Activated CD8-positive, alpha-beta memory T cell treated with anti-CD3 and anti-CD28 coated beads for 1 hour (primary cell): ENCODE measurements around the gene DAD1.

Experiments used
- DNase-seq, 2 donors: peaks; one replicate each; pipeline ENCODE4 v3.0.0-alpha.2; 2020; ENCODE audit warnings: low read depth in 1 of 2; ENCODE audit errors: extremely low read depth in 1 of 2

Gene DAD1

DNA sequence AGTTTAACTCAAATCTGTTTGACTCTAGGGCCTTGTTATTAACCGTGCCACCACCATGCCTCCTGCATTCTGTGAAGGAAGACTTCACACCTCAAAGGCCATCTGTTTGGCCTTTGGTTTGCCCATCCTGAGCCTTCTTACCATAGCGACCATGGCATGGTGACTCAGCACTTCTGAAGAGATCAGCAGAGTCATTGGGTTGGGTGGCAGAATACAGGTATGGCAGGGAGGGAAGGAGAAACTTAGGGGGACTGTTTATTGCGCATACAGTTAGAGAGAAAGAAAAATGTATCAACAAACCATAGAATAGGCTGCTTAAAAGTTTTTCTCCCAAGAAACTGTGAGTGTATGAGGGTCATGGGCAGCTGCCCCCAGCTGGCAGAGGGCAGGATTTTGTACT is 49.2 kb downstream of the DAD1 start:
- no peak for DNase-seq

GRCh38 chr14:22538671-22539228 is 50.3 kb downstream of the DAD1 start:
- DNase-seq = no peak

DNA sequence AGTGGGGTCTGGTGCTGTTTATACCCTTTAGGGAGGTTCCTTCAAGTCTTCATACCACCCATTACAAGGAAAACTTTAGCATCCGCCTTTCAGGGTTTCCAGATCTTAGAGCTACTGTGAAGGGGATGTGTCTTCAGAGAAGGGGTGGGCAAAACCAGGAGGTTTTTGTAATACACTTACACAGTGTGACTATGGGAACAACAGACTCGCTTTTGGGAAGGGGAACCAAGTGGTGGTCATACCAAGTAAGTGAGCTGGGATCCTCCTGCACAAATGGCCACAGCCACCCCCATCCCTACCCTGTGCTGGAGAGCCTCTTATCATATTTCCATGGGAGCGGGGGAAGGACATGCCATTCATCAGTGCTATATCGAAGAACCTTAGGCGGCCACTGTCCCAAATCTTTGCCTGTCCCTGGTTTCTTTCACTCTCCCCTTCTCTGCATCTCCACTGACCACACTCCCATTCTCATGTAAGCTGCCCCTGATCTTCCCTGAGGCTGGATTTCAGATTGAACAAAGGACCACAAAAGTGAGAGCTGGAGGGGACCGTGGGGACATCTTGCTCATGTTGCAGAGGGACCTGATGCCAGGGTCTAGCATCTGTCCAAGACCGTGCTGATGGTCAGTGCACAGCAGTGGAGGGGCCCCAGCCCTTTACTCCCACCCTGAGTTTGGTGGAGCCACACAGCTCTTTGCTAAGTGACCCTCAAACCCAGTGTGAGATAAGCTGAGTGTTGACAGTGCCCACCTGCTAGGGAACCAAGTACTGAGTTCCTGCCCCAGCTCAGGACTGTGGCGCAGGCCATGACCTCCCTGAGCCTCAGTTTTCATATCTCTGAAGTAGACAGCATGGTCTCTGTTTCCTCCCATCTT is 51.4 kb downstream of the DAD1 start:
- DNase-seq = no peak

DNA sequence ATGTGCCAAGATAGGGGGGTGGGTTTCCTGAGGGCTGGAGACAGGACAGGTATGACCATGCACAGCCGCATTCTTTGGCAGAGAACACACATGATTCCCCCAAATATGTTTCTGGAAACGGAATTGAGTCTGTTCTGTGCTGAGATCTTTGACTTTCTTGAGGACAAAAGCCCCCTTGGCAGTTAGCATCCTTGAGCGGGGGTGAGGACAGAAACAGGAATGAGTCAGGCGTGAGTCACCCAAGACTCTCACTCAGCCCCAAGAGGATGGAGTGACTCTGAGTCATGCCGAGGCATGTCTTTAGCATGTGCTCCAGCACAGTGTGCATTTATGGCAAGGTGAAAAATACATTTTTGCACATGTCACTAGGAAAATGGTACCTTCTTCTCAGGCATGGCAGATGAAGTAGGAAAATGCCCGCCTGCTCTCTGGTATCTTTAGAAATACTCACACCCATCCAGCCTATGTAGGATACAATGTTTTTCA is 52.1 kb downstream of the DAD1 start:
- peak; percentile 53 to 84 for DNase-seq

DNA sequence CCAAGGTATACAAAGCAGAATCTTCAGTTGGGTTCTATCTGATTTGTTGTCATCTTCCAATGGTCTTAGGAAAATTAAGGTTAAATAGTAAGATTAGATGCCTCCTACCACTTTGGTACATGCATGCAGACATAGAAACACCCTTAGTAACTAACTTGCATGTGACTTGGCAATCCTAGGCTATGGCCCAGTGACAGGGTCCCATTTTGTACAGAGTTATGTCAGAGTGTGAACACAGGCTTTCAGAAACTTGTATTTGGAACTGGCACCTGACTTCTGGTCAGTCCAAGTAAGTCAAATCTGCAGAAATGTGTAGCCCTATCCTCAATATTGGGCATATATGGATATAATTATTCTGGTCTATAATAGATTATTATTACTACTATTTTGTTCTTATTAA is 53.1 kb downstream of the DAD1 start:
- no peak for DNase-seq

GRCh38 chr14:22535126-22535525 is 53.9 kb downstream of the DAD1 start:
- no peak for DNase-seq

GRCh38 chr14:22534547-22534946 is 54.5 kb downstream of the DAD1 start:
- DNase-seq = no peak

DNA sequence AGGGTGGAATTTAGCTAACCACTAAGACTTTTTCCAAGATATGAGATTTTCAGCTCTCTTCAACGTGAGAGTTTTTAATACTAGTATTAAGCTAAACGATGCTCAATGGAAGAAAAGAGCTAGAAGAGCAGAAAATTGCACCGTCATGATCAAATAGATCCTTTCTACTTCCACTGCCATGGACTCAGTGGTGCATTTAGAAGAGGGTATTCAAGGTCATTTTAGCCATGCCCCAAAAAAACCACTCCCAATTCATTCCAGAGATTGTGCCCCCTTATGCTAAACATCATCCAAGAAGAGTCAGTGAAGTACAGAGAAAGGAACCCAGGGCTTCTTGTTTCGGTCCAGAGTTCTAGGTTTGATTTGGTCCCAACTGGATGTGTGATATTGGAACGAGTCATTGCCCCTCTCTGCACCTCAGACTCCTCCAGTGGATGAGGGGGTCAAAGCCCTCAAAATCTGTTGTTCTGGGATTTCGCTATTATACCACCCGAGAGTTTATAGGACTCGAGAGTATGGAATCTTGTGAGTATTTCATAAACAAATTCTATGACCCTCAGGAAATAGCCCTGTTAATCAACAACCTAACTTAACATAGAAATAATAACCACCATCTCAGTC is 55.2 kb downstream of the DAD1 start:
- DNase-seq = no peak

DNA sequence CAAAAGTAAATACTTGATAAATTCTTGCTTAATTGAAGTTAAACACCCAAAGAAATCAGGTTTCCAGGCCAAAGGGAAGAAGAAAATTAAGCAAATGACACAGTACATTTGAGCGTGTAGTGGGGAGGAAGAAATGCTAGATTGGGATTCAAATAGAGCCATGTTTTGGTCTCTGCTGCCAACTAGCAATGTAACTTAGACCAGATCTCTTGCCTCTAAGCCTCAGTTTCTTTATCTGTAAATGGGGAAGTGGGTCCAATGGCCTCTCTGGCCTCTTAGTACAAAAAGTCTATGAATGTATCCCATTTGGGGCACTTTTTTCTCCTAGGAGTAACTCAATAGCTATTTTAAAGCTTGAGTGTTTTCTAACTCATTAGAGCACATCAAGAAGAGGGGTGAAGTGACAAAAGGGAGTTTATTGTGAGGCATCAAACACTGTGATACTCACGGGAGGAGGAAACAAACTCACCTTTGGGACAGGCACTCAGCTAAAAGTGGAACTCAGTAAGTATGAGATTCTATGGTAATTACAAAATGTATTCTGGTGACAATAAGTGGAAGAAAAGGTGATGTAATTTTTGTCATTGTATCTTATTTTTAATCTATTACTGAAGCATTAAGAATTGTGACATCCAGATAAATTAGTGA is 55.8 kb downstream of the DAD1 start:
- no peak for DNase-seq

DNA sequence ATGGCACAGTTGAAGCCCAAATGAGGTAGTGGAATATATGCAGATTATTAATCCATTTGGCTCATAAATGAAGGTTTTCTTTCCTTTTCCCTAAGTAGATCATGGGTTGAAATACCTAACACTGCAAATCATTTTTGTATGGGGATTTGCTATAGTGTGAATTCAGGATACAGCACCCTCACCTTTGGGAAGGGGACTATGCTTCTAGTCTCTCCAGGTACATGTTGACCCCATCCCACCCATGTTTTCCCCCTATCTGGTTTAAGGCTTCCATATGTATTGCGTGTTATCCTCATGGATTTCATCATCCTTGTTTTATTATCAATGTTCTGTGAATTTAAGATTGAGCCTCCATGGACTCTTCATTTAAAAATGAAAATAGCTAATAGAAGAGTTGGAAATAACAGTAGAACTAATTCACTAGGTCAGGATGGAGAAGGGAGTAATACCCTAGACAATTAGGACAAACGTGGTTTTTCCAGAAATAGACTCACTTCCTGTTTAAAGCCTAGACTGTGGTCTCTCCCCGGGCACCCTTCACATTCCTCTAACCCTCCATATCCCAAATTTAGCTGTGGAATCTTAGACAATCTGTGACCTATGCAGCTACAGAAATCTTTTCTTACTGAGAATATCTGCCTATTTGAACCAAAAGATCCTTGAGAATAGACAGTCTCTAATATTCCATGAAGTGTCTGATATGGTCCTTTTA is 56.5 kb downstream of the DAD1 start:
- DNase-seq = no peak

GRCh38 chr14:22531451-22532344 is 57.3 kb downstream of the DAD1 start:
- no peak for DNase-seq

DNA sequence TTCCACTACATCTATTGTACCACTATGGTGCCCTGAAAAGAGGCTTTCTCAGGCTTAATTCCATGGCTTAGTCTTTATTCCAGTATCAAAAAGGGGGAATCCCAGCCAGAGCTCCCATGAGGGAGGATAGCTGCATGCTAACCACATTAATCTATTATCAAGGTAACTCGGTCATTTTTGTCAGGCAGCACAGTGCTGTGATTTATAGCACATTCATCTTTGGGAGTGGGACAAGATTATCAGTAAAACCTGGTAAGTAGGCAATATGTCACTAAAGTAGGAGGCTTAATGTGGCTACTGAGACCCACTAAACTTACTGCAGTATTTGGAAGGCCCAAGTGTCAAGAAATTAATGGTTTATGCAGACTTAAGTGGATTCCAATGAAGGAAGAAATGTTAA is 58.9 kb downstream of the DAD1 start:
- DNase-seq = no peak

DNA sequence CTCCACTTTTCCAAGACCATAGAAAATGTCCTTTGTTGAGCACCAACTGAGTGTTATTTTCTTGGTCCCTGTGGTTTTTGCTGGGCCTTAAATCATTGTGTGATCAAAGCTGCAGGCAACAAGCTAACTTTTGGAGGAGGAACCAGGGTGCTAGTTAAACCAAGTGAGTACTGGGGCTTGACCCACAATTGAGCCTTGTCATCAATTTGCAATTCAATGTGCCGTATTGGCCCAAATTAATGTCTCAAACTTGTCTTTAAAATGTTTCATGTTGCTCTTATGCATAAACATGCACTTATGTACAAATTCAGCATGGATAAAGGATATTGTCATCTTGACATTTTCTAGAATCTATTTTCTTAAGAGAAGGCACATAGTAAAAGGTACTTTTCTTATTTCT is 62.3 kb downstream of the DAD1 start:
- DNase-seq = no peak

DNA sequence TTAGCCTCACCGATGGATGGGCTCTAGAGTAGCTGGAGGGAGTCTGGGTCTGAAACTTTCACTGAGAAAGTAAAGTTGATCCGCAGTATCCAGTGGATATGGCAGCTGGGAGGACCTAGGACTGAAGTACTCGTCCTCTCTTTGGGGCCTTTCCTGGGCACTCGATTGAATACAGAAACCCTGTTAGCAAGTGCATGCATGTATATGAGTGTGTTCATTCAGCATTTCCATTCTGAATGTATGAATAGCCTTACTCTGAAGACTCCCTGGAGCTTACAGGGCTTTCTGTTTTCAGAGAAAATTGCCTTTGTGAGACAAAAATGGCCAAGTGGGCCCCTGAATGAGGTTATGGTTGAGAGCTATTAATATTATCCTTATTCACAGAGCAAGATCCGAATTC is 62.8 kb downstream of the DAD1 start:
- no peak for DNase-seq

DNA sequence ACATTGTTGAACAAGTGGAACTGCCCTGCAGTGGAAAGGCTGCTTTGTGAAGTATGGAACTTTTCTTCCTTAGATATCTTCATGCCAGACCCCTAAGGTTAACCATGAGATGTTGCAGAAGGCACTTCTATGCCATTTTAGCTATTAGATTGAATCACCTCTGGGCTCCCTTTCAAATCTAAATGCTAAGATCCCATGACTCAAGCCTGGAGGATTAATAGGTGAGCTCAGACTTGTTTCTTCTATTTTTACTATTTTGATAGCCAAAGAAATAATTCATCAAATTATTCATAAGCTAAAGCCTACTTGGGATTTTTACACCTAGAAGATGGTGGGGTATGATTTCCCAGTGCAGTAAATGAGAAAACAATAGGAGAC is 64.3 kb downstream of the DAD1 start:
- DNase-seq = no peak

DNA sequence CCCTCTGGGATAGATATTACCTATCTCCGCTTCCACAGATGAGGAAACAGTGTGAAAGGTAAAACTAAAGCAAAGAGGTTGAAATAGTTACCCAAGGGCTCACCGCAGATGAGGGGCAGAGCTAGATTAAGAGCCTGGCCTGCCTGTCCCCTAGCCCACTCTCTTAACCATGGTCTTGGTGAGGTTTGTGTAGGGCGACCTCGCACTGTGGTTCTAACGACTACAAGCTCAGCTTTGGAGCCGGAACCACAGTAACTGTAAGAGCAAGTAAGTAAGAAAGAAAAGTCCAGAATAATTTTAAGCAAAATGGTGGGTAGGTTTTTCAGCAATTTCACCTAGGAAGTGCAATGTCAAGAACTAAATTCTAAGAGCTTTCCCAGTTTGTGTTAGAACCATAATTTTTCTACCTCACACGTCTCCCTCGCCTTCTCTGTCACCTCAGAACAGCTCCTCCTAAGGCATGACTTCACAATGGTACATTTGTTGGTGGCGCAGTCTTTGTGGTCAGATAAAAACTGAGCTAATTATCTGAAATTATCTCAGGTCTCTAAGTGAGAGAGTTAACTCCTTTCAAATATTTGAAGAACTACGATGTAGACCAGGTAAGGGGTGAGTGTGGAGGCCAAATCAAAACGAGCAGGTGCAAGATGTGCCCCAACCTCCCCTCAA is 64.8 kb downstream of the DAD1 start:
- DNase-seq = no peak

DNA sequence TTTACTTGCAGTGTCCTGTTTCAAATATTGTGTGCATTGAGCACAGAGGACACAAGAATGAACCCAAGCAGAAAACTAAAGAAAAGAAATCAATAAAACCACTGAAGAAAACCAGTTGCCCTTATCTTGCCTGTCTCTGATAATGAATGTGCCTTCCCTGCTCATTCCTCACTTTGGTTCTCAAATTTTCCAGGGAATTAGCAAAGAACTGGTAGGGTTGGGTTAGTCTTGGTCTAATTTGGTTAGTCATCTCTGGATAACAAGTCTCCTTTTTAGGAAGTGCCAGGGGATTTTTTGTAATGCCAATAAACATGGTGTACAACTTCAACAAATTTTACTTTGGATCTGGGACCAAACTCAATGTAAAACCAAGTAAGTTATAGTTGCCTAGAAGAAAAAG is 65.7 kb downstream of the DAD1 start:
- DNase-seq = no peak

DNA sequence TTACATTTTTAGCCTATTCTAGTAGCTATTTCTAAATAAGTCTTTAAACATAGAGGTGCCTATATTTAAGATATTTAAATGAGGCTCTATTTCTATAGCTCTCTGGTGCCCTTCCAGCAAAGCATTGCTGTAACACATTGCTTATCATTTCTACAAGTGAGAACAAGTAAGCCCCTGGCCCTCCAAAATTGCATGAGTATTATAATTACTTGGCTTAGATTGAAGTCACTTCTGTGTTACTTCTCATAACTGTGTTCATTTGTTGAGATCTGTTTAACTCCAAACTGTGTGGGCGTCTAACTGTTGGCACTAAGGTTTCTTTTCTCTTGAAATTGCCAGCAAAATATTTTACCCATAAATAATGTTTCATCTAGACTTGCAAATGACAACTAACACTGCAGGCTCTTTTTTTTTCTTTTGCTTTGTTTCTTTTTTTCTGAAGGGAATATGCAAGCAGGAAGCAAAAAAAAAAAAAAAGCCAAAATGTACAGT is 66.5 kb downstream of the DAD1 start:
- DNase-seq = no peak
